ENCODE measurements around the gene PTGDS. TPM values are rescaled to one million over a fixed set of nuclear protein-coding genes. Genes with fewer than 3 reads are reported as not detected.

The PTGDS gene
- total and polyA plus RNA-seq, 10 of the 15 experiments (the other 5 are each of a cell fraction or from before 2014, with no cell fraction given), result not detected

- TF ChIP-seq, protein P1, sequence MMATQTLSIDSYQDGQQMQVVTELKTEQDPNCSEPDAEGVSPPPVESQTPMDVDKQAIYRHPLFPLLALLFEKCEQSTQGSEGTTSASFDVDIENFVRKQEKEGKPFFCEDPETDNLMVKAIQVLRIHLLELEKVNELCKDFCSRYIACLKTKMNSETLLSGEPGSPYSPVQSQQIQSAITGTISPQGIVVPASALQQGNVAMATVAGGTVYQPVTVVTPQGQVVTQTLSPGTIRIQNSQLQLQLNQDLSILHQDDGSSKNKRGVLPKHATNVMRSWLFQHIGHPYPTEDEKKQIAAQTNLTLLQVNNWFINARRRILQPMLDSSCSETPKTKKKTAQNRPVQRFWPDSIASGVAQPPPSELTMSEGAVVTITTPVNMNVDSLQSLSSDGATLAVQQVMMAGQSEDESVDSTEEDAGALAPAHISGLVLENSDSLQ (IDR thresholded peaks at IDR 0.05), result no peak
- TF ChIP-seq JUNB (IDR thresholded peaks at IDR 0.05) (no peak), PBX3 (IDR thresholded peaks at IDR 0.05; ENCODE audit: insufficient replicate concordance, low read depth, low read length) (no peak), ELK1 (IDR thresholded peaks at IDR 0.05; ENCODE audit: low read depth, low read length) (no peak)
Measured at GRCh38 chr9:137001857-137002645, 24.7 kb downstream of the PTGDS start (continued).

DNA sequence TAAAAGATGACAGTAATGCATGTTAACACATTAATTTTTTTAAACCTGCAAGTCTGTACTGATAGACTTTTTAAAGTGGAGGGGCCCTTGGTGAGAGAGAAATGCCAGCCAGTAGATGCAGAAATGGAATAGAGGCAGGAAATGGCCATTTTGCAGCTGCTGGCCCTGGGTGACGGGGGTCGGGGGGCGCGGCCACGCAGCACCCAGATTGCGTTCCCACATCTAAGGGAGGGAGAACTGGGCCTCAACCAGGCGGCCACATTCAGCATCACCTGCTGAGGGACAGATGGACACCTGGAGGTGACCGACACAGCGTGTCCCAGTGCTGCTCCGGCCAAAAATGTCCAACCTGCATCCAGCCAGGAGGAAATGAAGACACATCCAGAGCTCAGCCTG is 25.3 kb downstream of the PTGDS start:
- peaks cover 21% of the 10 kb centered on the region for H3K4me1 ChIP-seq (ENCODE audit: control insufficient read depth, insufficient read depth, low read length)
- no TSS peak for BruUV-seq (replicated peaks)
- H3K4me2 ChIP-seq (ENCODE audit: control insufficient read depth, insufficient read depth), result no peak overlapping the region
- H3K4me3 ChIP-seq, result no peak overlapping the region
- peaks cover 2% of the 10 kb centered on the region; the same call in 2 of the 3 replicates for H3K9me3 ChIP-seq (replicated peaks; ENCODE audit: control insufficient read depth, insufficient read depth, low read length)
- H3K9ac ChIP-seq (ENCODE audit: control insufficient read depth, insufficient read depth, low read length), result no peak overlapping the region
- H3K79me2 ChIP-seq (ENCODE audit: control insufficient read depth, insufficient read depth, low read length), result no peaks in the 10 kb centered on the region
- CTCF ChIA-PET, result interaction anchor here (1.4 to 1.7 kb wide), 3 partner anchors 10 to 55 kb away, joined by 4 to 13 read pairs (median 6); partner anchors contain the start of gene PAXX
- H2AFZ ChIP-seq (ENCODE audit: control insufficient read depth, low read depth, low read length), result no peak overlapping the region
- POLR2A ChIA-PET, result no interaction called here
- H3K36me3 ChIP-seq (ENCODE audit: control insufficient read depth in 2 of 2, insufficient read depth in 2 of 2, low read length in 1 of 2), result no peaks in the 10 kb centered on the region
- SMC1A ChIA-PET (ENCODE audit: uncharacterized antibody, unreplicated experiment), result interaction anchor here (0.6 kb wide), 1 partner anchor 192 kb away, joined by 3 read pairs; no protein-coding TSS in a partner anchor
- H4K20me1 ChIP-seq (ENCODE audit: control insufficient read depth, insufficient read depth), result no peaks in the 10 kb centered on the region
- 0 out of 4 replicates have a peak, but pooled peaks cover 0 to 6% of the 10 kb centered on the region in 2 experiments for H3K27me3 ChIP-seq (replicated peaks in 1 of 2; ENCODE audit: control insufficient read depth in 2 of 2, insufficient read depth in 2 of 2, low read length in 1 of 2)
- WGBS (ENCODE audit: insufficient coverage, insufficient replicate concordance, low lambda C conversion rate, missing lambda C conversion rate), result 49% methylated on average over 10 of the region's 10 CpGs
- FAIRE-seq, result no peak
- RAD21 ChIA-PET (ENCODE audit: unreplicated experiment), result interaction anchor here (3.6 kb wide), 1 partner anchor 32 kb away, joined by 16 read pairs; no protein-coding TSS in a partner anchor
- H3K27ac ChIP-seq (ENCODE audit: control insufficient read depth, insufficient read depth), result no peak overlapping the region
- no peak for ATAC-seq
- in situ Hi-C loops (cut with MboI) (no loop called here), intact Hi-C loops (cut with micrococcal nuclease; ENCODE audit: unreplicated experiment) (no loop called here)
- no peak for DNase-seq (ENCODE audit: low read depth, low spot score)
- TF ChIP-seq ZNF384 (IDR thresholded peaks at IDR 0.05; ENCODE audit: borderline replicate concordance, low read depth, low read length) (no peak), SUZ12 (IDR thresholded peaks at IDR 0.05; ENCODE audit: unreplicated experiment) (no peak), JUND (IDR thresholded peaks at IDR 0.05; ENCODE audit: low read depth, low read length) (no peak), BMI1 (IDR thresholded peaks at IDR 0.05; ENCODE audit: borderline replicate concordance) (no peak), POLR2AphosphoS2 (IDR thresholded peaks at IDR 0.05; ENCODE audit: low read depth, low read length) (no peak), CHD2 (IDR thresholded peaks at IDR 0.05; ENCODE audit: borderline replicate concordance, low read depth, low read length) (no peak), ZSCAN29 (IDR thresholded peaks at IDR 0.05) (no peak), E2F8 (IDR thresholded peaks at IDR 0.05; ENCODE audit: low read depth, partially characterized antibody) (no peak), SIX5 (IDR thresholded peaks at IDR 0.05; ENCODE audit: low read depth, low read length, severe bottlenecking) (no peak), CREB1 (IDR thresholded peaks at IDR 0.05; ENCODE audit: low read depth) (no peak), IKZF2 (IDR thresholded peaks at IDR 0.05) (no peak), TAF1 (IDR thresholded peaks at IDR 0.05; ENCODE audit: borderline replicate concordance, low read depth, low read length) (no peak)
